Memory B cell (primary cell): ENCODE data around the gene ADAM10.

Source experiments
- ATAC-seq: fragments of 150-1000 bp; cut with Tn5 transposase; 2 replicates; pipeline ENCODE4 v1.10.0; 2021; ENCODE audit warnings: low read depth, mild to moderate bottlenecking, moderate library complexity
- DNase-seq, 2 donors: peaks; one replicate each; pipeline ENCODE4 v3.0.0; 2022; ENCODE audit warnings: low spot score in 2 of 2
- H3K27ac Mint-ChIP-seq: one replicate; pipeline ENCODE4 v1.8.0; 2022; ENCODE audit warnings: mild to moderate bottlenecking, moderate library complexity, mixed read lengths
- H3K27me3 Mint-ChIP-seq: one replicate; pipeline ENCODE4 v1.8.0; 2022; ENCODE audit warnings: mixed read lengths
- H3K36me3 Mint-ChIP-seq: one replicate; pipeline ENCODE4 v1.8.0; 2022; ENCODE audit warnings: mild to moderate bottlenecking, mixed read lengths
- H3K4me1 Mint-ChIP-seq: one replicate; pipeline ENCODE4 v1.8.0; 2022; ENCODE audit warnings: mixed read lengths
- H3K4me3 Mint-ChIP-seq: one replicate; pipeline ENCODE4 v1.8.0; 2022; ENCODE audit warnings: mild to moderate bottlenecking, moderate library complexity, mixed read lengths
- H3K9me3 Mint-ChIP-seq: one replicate; pipeline ENCODE4 v1.8.0; 2022; ENCODE audit warnings: mixed read lengths

The ADAM10 gene

GRCh38 chr15:58553365-58553918, 196.1 kb downstream of the ADAM10 start:
- H3K4me3 Mint-ChIP-seq = no peak overlapping the region

GRCh38 chr15:58552505-58553364, 196.8 kb downstream of the ADAM10 start:
- Mint-ChIP-seq H3K27ac (no peak overlapping the region), H3K9me3 (no peaks in the 10 kb centered on the region), H3K27me3 (peaks cover 22% of the 10 kb centered on the region), H3K36me3 (no peaks in the 10 kb centered on the region), H3K4me3 (no peak overlapping the region), H3K4me1 (no peaks in the 10 kb centered on the region)
- DNase-seq (no peak), ATAC-seq (no peak)

More at GRCh38 chr15:58553365-58553918, 196.1 kb downstream of the ADAM10 start:
- Mint-ChIP-seq H3K27me3 (peaks cover 22% of the 10 kb centered on the region), H3K9me3 (no peaks in the 10 kb centered on the region), H3K36me3 (no peaks in the 10 kb centered on the region), H3K27ac (no peak overlapping the region), H3K4me1 (no peaks in the 10 kb centered on the region)
- DNase-seq (no peak), ATAC-seq (no peak)

GRCh38 chr15:58551764-58552504, 197.6 kb downstream of the ADAM10 start:
- Mint-ChIP-seq H3K27me3 (peaks cover 22% of the 10 kb centered on the region), H3K4me1 (no peaks in the 10 kb centered on the region), H3K27ac (no peak overlapping the region), H3K9me3 (no peaks in the 10 kb centered on the region), H3K36me3 (no peaks in the 10 kb centered on the region), H3K4me3 (no peak overlapping the region)
- ATAC-seq = no peak
- DNase-seq = no peak

- DNase-seq (no peak), ATAC-seq (no peak)
- H3K4me3 Mint-ChIP-seq = no peak overlapping the region
- H3K4me1 Mint-ChIP-seq = no peaks in the 10 kb centered on the region
- no peaks in the 10 kb centered on the region for H3K36me3 Mint-ChIP-seq
- H3K27me3 Mint-ChIP-seq = peaks cover 22% of the 10 kb centered on the region
- no peak overlapping the region for H3K27ac Mint-ChIP-seq
- H3K9me3 Mint-ChIP-seq = no peaks in the 10 kb centered on the region
Observed at GRCh38 chr15:58551084-58551763, 198.3 kb downstream of the ADAM10 start.

- H3K27ac Mint-ChIP-seq = no peak overlapping the region
Observed at GRCh38 chr15:58549785-58550074, 199.8 kb downstream of the ADAM10 start.

GRCh38 chr15:58549013-58549784, 200.3 kb downstream of the ADAM10 start:
- Mint-ChIP-seq H3K27me3 (peaks cover 20% of the 10 kb centered on the region), H3K4me1 (no peaks in the 10 kb centered on the region), H3K4me3 (no peak overlapping the region), H3K9me3 (no peaks in the 10 kb centered on the region), H3K27ac (no peak overlapping the region), H3K36me3 (no peaks in the 10 kb centered on the region)
- ATAC-seq (no peak), DNase-seq (no peak)

More at GRCh38 chr15:58549785-58550074, 199.8 kb downstream of the ADAM10 start:
- Mint-ChIP-seq H3K4me3 (no peak overlapping the region), H3K4me1 (no peaks in the 10 kb centered on the region), H3K36me3 (no peaks in the 10 kb centered on the region), H3K27me3 (peaks cover 20% of the 10 kb centered on the region), H3K9me3 (no peaks in the 10 kb centered on the region)
- ATAC-seq (no peak), DNase-seq (no peak)

GRCh38 chr15:58548308-58549012, 201.0 kb downstream of the ADAM10 start:
- DNase-seq = no peak
- Mint-ChIP-seq H3K27me3 (peaks cover 20% of the 10 kb centered on the region), H3K4me1 (no peaks in the 10 kb centered on the region), H3K27ac (no peak overlapping the region), H3K4me3 (no peak overlapping the region), H3K36me3 (no peaks in the 10 kb centered on the region), H3K9me3 (no peaks in the 10 kb centered on the region)
- no peak for ATAC-seq

- ATAC-seq (no peak), DNase-seq (no peak)
- H3K36me3 Mint-ChIP-seq = no peaks in the 10 kb centered on the region
- no peak overlapping the region for H3K4me3 Mint-ChIP-seq
- no peaks in the 10 kb centered on the region for H3K4me1 Mint-ChIP-seq
- H3K27ac Mint-ChIP-seq = no peak overlapping the region
- H3K27me3 Mint-ChIP-seq = peaks cover 17% of the 10 kb centered on the region
- H3K9me3 Mint-ChIP-seq = no peaks in the 10 kb centered on the region
Observed at GRCh38 chr15:58547628-58548307, 201.7 kb downstream of the ADAM10 start.

- H3K27ac Mint-ChIP-seq = no peak overlapping the region
- H3K27me3 Mint-ChIP-seq = peaks cover 8% of the 10 kb centered on the region
- H3K36me3 Mint-ChIP-seq = no peaks in the 10 kb centered on the region
- H3K9me3 Mint-ChIP-seq = no peaks in the 10 kb centered on the region
- no peak overlapping the region for H3K4me3 Mint-ChIP-seq
- H3K4me1 Mint-ChIP-seq = no peaks in the 10 kb centered on the region
- ATAC-seq (no peak), DNase-seq (no peak)
Observed at GRCh38 chr15:58546635-58547627, 202.6 kb downstream of the ADAM10 start.

- DNase-seq (no peak), ATAC-seq (no peak)
- Mint-ChIP-seq H3K27me3 (peaks cover 7% of the 10 kb centered on the region), H3K4me1 (no peaks in the 10 kb centered on the region), H3K9me3 (no peaks in the 10 kb centered on the region), H3K4me3 (no peak overlapping the region), H3K27ac (no peak overlapping the region), H3K36me3 (no peaks in the 10 kb centered on the region)
Observed at GRCh38 chr15:58546066-58546591, 203.4 kb downstream of the ADAM10 start.

GRCh38 chr15:58545307-58546065, 204.0 kb downstream of the ADAM10 start:
- H3K4me1 Mint-ChIP-seq = no peaks in the 10 kb centered on the region
- peaks cover 6% of the 10 kb centered on the region for H3K27me3 Mint-ChIP-seq
- DNase-seq = no peak
- ATAC-seq = no peak
- H3K4me3 Mint-ChIP-seq = no peak overlapping the region
- H3K36me3 Mint-ChIP-seq = no peaks in the 10 kb centered on the region
- no peaks in the 10 kb centered on the region for H3K9me3 Mint-ChIP-seq
- no peak overlapping the region for H3K27ac Mint-ChIP-seq
